GM21526 (cell line): Measurements from ENCODE around the gene SPOCK2.

ENCODE experiments used
- ATAC-seq: cut with Tn5 transposase; IDR thresholded peaks from one replicate; pipeline ENCODE4 v1.9.1; 2021; ENCODE audit warnings: moderate library complexity; ENCODE audit not compliant: unreplicated experiment, low FRiP score

Gene SPOCK2

DNA sequence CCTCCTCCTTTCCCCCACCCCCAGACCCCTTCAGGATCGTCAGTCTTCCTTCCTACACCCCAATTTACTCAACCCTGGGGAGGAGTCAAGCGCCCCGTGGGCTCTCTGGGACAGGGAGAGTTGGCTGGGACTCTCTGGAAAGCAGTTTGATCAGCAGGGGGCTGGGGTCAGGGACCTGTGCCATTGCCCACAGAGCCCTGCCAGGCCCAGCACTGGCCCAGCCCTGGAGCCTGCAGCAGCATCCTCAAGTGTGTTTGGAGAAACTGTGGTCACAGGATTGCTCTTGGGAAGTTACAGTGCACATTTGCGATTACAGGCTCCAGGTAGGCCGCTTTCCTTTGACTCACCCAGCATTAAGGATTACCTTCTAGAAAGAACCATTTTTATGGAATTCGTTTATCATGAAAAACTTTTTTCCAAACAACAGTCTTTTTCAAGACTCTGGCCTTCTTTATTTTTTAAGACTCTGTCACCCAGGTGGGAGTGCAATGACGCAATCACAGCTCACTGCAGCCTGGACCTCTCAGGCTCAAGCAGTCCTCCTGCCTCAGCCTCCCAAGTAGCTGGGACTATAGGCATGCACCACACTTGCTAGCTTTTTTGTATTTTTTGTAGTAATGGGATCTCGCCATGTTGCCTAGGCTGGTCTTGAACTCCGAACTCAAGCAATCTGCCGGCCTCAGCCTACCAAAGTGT lies 73.4 kb downstream of the SPOCK2 start:
- ATAC-seq = no peak

DNA sequence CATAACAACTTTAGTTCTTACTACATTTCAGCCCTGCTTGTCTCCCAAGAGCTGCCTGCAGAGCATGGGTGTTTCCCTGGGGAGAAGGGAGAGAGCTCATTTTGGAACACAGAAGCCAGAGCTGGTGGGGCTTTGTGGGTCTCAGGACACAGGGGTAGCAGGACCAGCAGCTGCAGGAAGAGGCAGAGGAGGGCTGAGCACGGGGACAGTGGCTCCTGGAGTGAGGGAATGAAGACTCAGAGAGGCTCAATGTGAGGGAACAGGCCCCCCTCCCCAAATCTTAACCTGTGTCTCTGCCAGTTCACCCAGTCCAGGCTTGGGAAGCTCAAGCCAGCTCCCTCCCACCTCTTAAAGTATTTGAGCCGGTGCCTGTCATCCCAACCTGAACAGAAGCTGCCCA lies 74.2 kb downstream of the SPOCK2 start:
- no peak for ATAC-seq

DNA sequence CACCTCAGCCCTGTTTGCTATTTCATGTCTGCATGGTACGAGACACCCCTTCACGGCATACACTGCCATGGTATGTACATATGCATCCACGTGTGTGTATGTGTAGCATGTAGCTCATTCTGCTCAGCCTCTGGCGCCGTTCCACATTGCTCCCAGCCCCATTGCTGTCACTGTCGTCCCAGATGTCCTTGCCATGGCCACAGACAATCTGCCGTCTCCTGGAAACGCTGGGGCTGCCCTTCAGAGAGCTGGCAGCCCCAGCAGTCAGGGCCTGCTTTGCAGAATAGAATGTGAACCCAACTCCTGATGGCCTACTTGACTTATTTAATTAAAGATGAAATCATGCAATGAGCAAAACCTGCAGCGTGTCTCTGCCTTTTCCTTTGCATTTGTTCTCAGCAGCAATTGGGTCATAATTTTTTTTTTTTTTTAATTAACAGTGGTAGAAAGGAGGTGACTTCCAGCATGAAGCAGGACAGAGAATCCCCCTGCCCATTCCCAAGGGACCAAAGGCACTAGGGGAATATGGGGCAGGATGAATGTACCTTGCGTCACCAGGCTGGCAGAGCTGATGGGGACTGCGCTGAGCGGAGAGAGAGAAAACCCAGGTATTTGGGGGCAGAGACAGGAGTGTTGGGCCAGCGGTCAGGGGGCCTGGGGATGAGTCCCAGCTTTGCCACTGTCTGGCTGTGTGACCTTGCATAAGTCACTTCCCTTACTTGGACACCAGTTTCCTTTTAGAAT lies 75.0 kb downstream of the SPOCK2 start:
- no peak for ATAC-seq

DNA sequence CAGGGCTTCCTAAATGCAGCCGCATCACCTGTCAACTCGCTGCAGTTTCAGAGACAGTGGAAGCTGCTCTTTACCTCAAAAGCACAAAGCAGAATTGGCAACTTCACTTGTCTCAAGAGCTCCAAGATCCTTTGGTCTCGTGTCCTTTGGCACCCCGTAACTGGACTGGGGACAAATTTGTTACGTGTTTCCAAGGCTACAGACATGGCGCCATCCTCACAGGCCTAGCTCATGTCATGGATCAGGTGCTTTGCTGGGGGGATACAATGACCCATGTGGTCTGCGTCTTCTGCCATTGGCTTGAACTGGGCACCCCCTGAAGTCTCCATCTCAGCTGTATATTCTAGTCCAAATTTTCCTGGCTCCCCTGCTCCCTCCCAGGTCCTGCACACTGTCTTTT lies 75.6 kb downstream of the SPOCK2 start:
- ATAC-seq = no peak

DNA sequence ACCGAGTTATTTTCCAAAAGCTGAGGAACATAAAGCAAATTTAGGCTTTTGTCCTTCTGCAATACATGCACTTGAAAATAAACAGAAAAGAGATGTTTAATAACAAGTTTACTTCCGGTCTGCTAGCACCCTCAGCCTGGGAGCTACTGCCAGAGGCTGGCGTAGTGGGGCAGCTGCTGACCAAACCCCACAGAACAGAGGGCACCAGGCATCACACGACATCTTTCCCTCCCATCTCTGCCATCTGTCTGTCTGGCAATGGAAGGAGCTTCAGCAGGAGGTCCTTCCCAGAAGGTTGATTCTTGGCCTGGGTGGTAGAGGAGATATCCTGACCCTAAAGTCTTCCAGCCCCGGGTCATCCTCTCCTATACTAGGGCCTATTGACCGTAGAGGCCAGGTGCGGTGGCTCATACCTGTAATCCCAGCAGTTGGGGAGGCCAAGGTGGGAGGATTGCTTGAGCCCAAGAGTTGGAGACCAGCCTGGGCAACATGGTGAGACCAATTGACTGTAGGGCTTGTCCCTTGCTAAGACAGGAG lies 76.3 kb downstream of the SPOCK2 start:
- no peak for ATAC-seq

DNA sequence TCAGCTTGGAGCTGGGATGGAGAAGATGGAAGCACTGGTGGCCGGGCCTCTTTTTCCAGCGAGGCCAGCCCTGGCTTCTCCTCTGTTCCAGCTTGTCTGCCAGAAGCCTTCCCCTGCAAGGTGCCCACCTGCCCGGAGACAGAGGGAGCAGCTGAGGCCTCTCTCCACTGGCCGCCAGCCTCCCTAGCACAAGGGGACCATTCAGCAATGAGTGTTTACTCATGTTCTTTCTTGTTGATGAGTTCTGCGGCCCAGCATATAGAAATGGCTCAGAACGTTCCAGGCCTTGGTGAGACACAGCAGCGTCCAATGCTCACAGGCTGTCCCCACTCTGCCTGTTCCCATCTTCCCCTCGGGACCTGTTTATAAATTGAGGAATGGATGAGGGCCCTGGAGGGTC lies 76.9 kb downstream of the SPOCK2 start:
- ATAC-seq = no peak

DNA sequence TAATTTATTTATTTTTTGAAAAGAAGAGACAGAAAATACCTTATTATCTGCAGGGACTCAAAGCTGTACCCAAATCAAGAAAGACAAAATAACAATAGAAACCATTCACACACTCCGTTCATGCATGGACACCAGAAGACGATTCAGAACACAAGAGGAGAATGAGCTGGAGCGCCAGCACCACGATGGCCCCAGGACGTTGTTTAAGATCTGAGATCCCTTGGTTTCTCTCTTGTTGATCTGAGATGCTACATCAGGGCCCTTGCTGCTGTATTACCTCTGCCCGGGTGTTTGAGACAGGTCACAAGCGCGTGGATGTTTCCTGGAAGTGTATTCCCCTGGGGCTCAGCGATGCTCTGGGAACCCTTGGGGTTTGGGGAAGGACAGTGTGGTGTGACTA lies 77.3 kb downstream of the SPOCK2 start:
- no peak for ATAC-seq

DNA sequence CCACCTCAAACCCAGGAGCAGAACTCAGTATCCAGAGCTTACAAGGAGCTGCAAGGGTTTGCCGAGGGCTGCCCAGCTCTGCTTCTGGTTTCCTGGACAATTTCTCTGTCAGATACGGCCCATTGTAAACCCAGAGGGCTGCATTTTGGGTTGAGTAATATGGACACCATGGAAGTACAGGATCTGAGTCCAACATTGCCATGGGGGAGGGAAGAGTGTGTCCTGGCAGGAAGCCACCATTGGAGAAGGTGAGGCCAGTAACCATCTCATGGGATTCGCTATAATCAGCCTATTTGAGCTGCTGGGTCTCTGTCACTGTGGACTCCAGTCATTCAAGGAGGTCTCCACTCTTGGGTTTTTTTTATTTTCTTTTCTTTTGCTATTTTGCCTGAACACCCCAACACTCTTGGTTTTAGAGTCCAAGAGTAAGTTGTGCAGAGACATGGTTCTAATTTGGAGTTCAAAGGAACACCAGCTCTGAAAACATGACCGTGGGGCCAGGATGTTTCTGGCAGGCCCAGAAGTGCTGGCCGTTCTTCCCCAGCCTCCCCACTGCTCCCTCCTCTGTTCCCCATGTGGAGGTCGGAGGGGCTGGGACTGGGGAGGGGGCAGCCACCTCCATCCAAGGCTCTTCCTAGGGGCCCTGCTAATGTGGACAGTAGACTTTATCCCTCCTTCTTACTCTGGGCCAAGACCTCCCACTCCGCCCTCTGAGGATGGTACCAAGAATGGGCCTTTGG lies 77.9 kb downstream of the SPOCK2 start:
- no peak for ATAC-seq

DNA sequence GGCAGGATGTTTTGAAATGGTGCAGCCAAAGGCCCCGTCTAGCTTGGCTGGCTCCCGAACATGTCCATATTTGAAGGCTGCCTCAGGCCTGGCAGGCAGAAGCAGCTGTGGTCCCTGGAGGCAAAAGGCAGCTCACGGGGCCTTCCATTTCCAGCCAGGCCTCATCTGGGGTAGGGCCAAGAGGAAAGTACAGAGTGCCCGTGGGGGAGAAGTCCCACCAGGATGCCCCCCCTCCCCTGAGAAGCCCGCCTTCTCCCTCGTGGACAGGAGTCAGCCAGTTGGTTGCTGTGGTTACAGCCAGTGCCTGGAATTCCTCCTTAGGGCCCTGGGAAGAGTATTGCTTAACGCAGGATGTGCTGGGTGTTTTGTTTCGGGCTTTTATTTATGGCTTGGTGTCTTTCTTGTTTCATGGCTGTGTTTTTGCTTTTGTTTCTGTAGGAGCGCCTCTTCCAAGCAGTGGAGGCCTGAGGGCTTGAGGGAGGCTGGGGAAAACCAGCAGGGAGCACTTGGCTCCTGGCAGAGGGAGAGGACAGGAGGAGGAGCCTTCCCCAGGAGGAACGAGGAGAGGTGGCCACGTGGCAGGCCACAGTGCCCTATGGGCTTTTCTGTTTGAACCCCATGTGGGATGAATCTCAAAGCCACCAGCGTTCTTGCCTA lies 78.8 kb downstream of the SPOCK2 start:
- no peak for ATAC-seq

DNA sequence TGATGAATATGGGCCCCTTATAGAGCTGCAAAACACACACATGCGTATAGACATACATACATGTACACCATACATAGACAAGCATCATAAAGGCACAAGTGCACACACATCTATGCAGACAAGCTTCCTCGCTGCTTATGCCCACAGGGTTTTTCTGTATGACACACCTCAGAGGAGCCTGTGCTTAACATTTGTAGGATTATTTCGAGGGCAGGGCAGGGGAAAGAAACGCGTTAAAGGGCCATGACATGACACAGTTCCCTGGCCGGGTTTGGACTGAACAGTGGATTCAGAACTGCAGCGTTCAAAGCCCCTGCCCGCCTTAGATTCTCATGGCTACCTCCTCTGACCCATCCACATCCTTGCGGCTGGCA lies 79.3 kb downstream of the SPOCK2 start:
- no peak for ATAC-seq
